HG02763 (cell line): ENCODE results near the gene RNF111.
"Not testable (repeated sequence)": the region's sequence is repeated elsewhere in the genome, so short reads cannot be mapped to it uniquely, and the experiment has no call there.

Source experiments
- ATAC-seq: cut with Tn5 transposase; IDR thresholded peaks from one replicate; pipeline ENCODE4 v1.9.1; 2021; ENCODE audit warnings: mild to moderate bottlenecking, moderate library complexity; ENCODE audit not compliant: unreplicated experiment

Gene RNF111

DNA sequence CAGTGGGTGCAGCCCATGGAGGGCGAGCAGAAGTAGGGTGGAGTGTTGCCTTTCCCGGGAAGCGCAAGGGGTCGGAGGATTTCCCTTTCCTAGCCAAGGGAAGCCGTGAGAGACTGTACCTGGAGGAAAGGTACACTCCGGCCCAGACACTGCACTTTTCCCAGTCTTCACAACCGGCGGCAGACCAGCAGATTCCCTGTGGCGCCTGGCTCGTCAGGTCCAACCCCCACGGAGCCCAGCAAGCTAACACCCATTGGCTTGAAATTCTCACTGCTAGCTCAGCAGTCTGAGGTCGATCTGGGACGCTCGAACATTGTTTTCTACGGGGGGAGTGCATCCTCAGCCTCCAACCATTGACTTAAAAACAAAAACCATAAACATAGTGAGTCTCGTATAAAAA lies 144.0 kb downstream of the RNF111 start:
- ATAC-seq: no peak

DNA sequence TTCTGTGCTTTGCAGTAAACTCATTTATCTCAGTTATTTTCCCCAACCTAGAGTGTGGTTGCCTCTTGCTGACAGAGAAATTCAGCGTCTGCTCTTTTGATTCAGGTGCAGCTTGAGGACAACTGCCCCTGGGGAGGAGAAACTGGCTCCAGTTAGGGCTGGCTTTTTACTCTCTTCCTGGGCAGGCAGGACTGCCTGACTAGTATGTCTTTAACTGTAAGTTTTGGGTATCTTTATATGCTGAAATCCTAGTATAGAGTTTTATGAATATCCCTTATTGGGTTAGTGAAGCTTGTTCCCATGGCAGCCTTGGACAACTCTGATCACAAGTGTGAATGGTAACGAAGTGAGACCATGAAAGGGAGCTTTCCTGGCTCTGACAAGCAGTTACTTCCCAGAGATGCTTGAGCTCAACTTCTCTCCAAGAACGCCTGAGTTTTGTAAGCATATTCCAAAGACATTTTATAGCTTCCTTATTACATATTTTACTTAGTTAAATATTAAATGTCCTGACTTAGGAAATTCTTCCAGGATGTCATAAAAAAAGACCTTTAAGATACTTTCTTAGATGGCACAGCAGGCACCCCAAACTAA lies 144.6 kb downstream of the RNF111 start:
- ATAC-seq: no peak

DNA sequence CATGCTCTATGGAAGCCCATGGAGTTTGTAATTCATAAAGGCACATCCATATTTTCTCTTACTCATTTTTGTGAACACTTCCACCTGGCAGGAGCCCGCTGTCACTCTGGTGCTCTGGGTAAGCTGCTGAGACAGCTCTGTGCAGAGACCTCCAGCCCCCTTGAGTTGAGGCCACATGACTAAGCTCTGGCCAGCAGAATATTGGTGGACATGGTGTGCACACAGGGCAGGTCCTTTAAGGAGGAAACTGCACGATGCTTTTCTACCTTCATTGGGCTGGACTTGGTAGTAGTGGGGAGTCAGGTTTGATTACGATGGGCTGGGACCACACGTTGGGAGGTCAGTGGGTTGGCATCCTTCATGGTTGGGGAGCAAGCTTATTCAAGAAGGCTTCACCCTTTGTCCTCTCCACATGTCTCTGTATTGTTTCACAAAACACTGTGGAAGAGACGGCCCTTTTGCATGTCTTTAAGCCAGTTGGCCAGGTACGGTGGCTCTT lies 146.5 kb downstream of the RNF111 start:
- no peak for ATAC-seq

DNA sequence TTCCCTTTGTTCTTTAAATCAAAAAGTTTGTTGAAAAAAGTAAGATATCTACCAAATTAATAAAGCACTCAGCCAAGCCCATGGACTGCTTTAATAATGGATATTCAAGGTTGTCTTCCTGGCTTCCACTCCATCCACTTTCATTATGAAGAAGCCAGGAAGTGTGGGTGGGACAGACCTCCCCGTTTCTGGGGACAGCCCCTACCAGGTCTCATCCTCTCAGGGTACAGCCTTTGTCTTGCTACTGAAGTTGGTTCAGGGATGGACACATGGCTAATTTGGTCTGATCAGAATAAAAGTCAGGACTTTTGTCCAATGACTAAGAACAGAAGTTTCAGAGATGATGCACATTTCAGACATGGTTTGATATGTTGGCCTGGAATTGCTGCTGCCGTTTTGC lies 150.1 kb downstream of the RNF111 start:
- no peak for ATAC-seq

DNA sequence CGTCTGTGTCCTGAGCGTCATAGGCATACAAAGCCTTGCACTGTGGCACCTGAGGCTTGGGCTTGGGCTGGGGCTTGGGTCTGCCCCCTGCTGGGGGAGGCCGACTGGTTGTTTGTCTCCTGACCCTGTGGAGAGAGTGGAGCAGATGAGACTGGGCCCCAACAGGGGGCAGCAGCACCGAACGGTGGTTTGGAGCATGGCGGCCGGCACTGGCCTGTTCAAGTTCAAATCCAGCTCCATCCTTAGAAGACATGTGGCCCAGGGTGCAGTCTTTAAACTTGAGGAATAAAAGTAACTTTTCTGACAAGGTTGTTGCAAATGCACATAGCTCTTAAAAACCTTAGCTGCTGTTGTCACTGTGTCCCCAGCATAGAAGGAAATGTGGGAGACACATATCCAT lies 150.8 kb downstream of the RNF111 start:
- no peak for ATAC-seq

DNA sequence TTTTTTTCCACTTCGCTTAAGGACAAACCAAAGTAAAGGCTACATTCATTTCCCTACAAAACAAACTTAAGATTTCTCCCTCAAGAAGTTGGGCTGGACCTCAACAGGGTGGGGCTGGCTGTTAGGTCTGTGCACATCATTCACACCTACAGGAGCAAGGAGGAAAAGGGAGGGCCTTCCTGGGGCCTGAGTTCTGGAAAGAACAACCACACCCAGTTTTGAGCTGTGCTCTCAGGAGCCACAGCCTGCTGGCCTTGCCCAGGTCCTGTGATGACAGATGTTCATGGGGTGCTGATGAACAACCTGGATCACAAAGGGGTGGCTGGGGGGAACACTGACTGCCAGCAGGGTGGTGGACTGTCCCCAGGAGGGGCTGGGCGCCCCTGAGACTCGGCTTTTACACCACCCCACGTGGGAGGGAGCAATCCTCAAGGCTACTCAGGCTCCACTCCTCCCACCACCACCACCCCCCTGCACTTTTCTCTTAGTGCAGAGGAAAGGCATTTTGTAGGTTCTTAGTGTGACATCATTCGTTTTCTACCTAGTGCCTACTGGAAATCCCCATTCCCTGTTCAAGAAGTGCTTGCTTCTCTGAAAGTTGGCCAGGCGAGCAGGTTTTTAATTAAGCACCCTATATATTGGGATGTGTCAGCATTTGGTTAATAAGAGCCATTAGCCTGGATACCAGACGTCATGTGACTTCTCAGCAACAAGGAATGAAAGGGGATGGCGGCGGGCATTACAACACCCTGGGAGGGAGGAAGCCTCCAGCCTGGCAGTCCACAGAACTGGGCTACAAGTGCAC lies 153.2 kb downstream of the RNF111 start:
- no peak for ATAC-seq

DNA sequence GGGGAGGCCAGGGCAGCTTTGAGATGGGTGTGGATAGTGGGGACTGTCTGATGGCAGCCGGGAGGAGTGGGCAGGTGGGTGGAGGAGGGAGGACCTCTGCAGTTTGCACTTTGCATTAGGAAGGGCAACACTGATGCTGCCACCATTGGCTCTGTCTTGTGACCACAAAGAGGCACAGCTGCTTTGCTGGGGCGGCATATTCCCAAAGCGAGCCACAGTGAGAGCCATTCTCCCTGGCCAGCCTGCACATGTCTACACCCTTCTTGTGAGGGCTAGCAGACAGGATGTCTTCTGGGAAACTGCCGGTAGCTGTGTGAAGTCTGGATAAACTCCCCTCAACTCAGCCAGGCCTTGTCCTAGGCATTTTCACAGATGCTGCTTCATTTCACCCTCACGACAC lies 155.8 kb downstream of the RNF111 start:
- ATAC-seq: no peak

DNA sequence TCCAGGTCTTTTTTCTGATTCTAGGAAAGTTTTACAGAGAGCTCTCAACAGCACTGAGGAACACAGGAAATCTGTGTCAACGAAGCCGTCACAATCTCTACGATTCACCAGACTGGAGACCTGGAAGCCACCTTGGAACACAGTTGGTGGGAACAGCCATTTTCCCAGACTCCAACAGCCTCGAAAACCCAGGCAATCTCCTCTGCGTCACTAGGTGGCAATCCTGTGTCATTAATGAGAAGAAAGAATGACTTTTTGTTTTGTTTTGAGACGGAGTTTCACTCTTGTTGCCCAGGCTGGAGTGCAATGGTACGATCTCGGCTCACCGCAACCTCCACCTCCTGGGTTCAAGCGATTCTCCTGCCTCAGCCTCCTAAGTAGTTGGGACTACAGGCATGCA lies 157.1 kb downstream of the RNF111 start:
- not testable (repeated sequence) for ATAC-seq
